GF-D8 (cell line): ENCODE data around the gene EFNB1.

Experiments used
- DNase-seq: peaks from one replicate; lab custom pipeline; 2025; lab: John Stamatoyannopoulos, UW

EFNB1 gene

GRCh38 chrX:68827848-68828624 is 785 bp upstream of the EFNB1 start:
- no peak for DNase-seq

- DNase-seq = no peak
Measured at GRCh38 chrX:68829582-68830418, 979 bp downstream of the EFNB1 start.

- no peak for DNase-seq
Measured at GRCh38 chrX:68830419-68831404, 1.9 kb downstream of the EFNB1 start.

- no peak for DNase-seq
Measured at GRCh38 chrX:68831405-68832100, 2.7 kb downstream of the EFNB1 start.

GRCh38 chrX:68832101-68832416 is 3.2 kb downstream of the EFNB1 start:
- no peak for DNase-seq

GRCh38 chrX:68832516-68833447 is 4.0 kb downstream of the EFNB1 start:
- DNase-seq = no peak

- DNase-seq = no peak
Measured at GRCh38 chrX:68833448-68833805, 4.6 kb downstream of the EFNB1 start.

GRCh38 chrX:68833855-68834331 is 5.1 kb downstream of the EFNB1 start:
- DNase-seq = no peak

GRCh38 chrX:68834371-68835103 is 5.7 kb downstream of the EFNB1 start:
- DNase-seq = no peak

- no peak for DNase-seq
Measured at GRCh38 chrX:68835104-68835442, 6.3 kb downstream of the EFNB1 start.

- DNase-seq = no peak
Measured at GRCh38 chrX:68835468-68835867, 6.6 kb downstream of the EFNB1 start.

- no peak for DNase-seq
Measured at GRCh38 chrX:68837119-68837518, 8.3 kb downstream of the EFNB1 start.

- DNase-seq = no peak
Measured at GRCh38 chrX:68838571-68838910, 9.7 kb downstream of the EFNB1 start.

- no peak for DNase-seq
Measured at GRCh38 chrX:68839771-68840170, 10.9 kb downstream of the EFNB1 start.

GRCh38 chrX:68840256-68840655 is 11.4 kb downstream of the EFNB1 start:
- DNase-seq = no peak

GRCh38 chrX:68841251-68842049 is 12.6 kb downstream of the EFNB1 start:
- no peak for DNase-seq

- no peak for DNase-seq
Measured at GRCh38 chrX:68842351-68842750, 13.5 kb downstream of the EFNB1 start.

GRCh38 chrX:68842781-68843581 is 14.2 kb downstream of the EFNB1 start:
- DNase-seq = no peak
